Gastrocnemius medialis (tissue), 4 donors: Measurements from ENCODE around the gene PI4KA. TPM values are rescaled to one million over a fixed set of nuclear protein-coding genes. Genes with fewer than 3 reads are reported as not detected.
"Not testable (repeated sequence)": the region's sequence is repeated elsewhere in the genome, so short reads cannot be mapped to it uniquely, and the experiment has no call there.

Source experiments
- ATAC-seq, 2 donors: fragments of 150-250 bp; one replicate each; pipeline ENCODE4 v1.9.1; 2016
- DNase-seq, 2 donors: peaks; one replicate each; pipeline ENCODE4 v3.0.0-alpha.2; 2019
- H3K27ac ChIP-seq, 4 donors: fragments of 200-600 bp; sonication (generic); 1 replicate in 1 of 4; 2 replicates in 3 of 4; pipeline ENCODE4 v1.5.1; 2016 to 2018; ENCODE audit warnings: mild to moderate bottlenecking in 2 of 4, moderate library complexity in 1 of 4
- H3K27me3 ChIP-seq, 3 donors: fragments of 200-600 bp; sonication (generic) in 2 of 3; 1 replicate in 1 of 3; 2 replicates in 2 of 3; pipeline versions ENCODE4 v1.5.1 to v1.6.0; 2016 to 2019; ENCODE audit warnings: mild to moderate bottlenecking in 1 of 3, moderate library complexity in 1 of 3
- H3K36me3 ChIP-seq, 2 donors: fragments of 200-600 bp; sonication (generic) in 1 of 2; one replicate each; pipeline ENCODE4 v1.5.1; 2017 to 2018
- H3K4me1 ChIP-seq, 2 donors: fragments of 200-600 bp; sonication (generic) in 1 of 2; one replicate each; pipeline ENCODE4 v1.5.1; 2016 to 2017; ENCODE audit warnings: mild to moderate bottlenecking in 2 of 2
- H3K4me3 ChIP-seq, 4 donors: fragments of 200-600 bp; sonication (generic) in 3 of 4; 1 replicate in 1 of 4; 2 replicates in 3 of 4; pipeline ENCODE4 v1.5.1; 2016 to 2019; ENCODE audit warnings: mild to moderate bottlenecking in 2 of 4
- H3K9me3 ChIP-seq, 3 donors: fragments of 200-600 bp; sonication (generic) in 2 of 3; 1 replicate in 1 of 3; 2 replicates in 2 of 3; pipeline ENCODE4 v1.5.1; 2016 to 2019
- CTCF ChIP-seq, 5 experiments: fragments of 450-650 bp in 3 of 5; fragments of 200-600 bp in 2 of 5; sonication (generic) in 2 of 5; IDR thresholded peaks in 4 of 5; conservative IDR thresholded peaks in 1 of 5; 1 replicate in 4 of 5; 2 replicates in 1 of 5; pipeline ENCODE4 v1.5.1; 2016 to 2019; ENCODE audit warnings: antibody characterized with exemption in 5 of 5, mild to moderate bottlenecking in 3 of 5, moderate library complexity in 3 of 5
- POLR2A ChIP-seq, 2 donors: fragments of 450-650 bp; IDR thresholded peaks; one replicate each; pipeline ENCODE4 v1.6.1; 2017; ENCODE audit warnings: antibody characterized with exemption in 2 of 2, mild to moderate bottlenecking in 2 of 2, moderate library complexity in 2 of 2
- in situ Hi-C, 4 donors: fragments of 200-750 bp; cut with MboI; loops; one replicate each; pipeline versions ENCODE4 v1.15.0 to v1.8.0; 2017; ENCODE audit warnings: low sequenced_read_pairs in 4 of 4
- intact Hi-C: fragments of 100-400 bp; cut with DNase I; formaldehyde crosslinking; loops from one replicate; pipeline ENCODE4 v1.15.1; 2023; ENCODE audit warnings: low total_unique reads
- total RNA-seq, 4 donors: library from RNA; depleted of rRNA; stranded (reverse); fragments of >200 nt; gene quantifications; one replicate each; pipeline versions ENCODE4 v1.1.0 to v1.2.3, GENCODE V29; 2016

Gene PI4KA
- total RNA-seq, 4 donors from 2014 or later = 40.1 to 59.7 (median 45.4) TPM

- peaks cover 0 to 4% of the 10 kb centered on the region in 2 donors for H3K4me1 ChIP-seq
- no peaks in the 10 kb centered on the region for H3K27me3 ChIP-seq
- H3K4me3 ChIP-seq = no peak overlapping the region
- no peak for ATAC-seq
- no peak for DNase-seq
- intact Hi-C loops = no loop called here
- no peaks in the 10 kb centered on the region for H3K9me3 ChIP-seq
- no peaks in the 10 kb centered on the region for H3K36me3 ChIP-seq
- no peak overlapping the region for H3K27ac ChIP-seq
- TF ChIP-seq POLR2A (IDR thresholded peaks at IDR 0.05) = no peak
- no peak for TF ChIP-seq CTCF (IDR thresholded peaks at IDR 0.05 in 4 of 5, conservative IDR thresholded peaks at IDR 0.05 in 1 of 5)
- in situ Hi-C loops = no loop called here
Observed at GRCh38 chr22:20774882-20775281, 83.7 kb downstream of the PI4KA start.

GRCh38 chr22:20773793-20774212 lies 84.8 kb downstream of the PI4KA start, which contains the start of gene SERPIND1:
SERPIND1 (plus strand) TSS chr22:20774113; CDS start chr22:20779313, 5,200 bp downstream.
- Histone ChIP-seq H3K27me3 (no peaks in the 10 kb centered on the region), H3K27ac (no peak within 1 kb of the TSS), H3K4me1 (peaks cover 0 to 4% of the 10 kb centered on the region in 2 donors), H3K4me3 (no peak within 1 kb of the TSS), H3K36me3 (no peaks in the 10 kb centered on the region), H3K9me3 (no peaks in the 10 kb centered on the region)
- intact Hi-C loops = no loop called here
- in situ Hi-C loops = no loop called here
- TF ChIP-seq CTCF (IDR thresholded peaks at IDR 0.05 in 4 of 5, conservative IDR thresholded peaks at IDR 0.05 in 1 of 5) = no peak
- TF ChIP-seq POLR2A (IDR thresholded peaks at IDR 0.05) = no peak
- ATAC-seq = no peak
- no peak for DNase-seq

- H3K36me3 ChIP-seq = no peaks in the 10 kb centered on the region
- ATAC-seq = no peak
Observed at GRCh38 chr22:20771918-20772625, 86.5 kb downstream of the PI4KA start.

GRCh38 chr22:20769496-20769826 lies 89.2 kb downstream of the PI4KA start:
- intact Hi-C loops, H3K4me1 ChIP-seq, H3K27me3 ChIP-seq, ATAC-seq, DNase-seq, H3K4me3 ChIP-seq, H3K36me3 ChIP-seq, in situ Hi-C loops, H3K9me3 ChIP-seq, H3K27ac ChIP-seq: not testable (repeated sequence)

More at GRCh38 chr22:20771918-20772625, 86.5 kb downstream of the PI4KA start:
- TF ChIP-seq CTCF (IDR thresholded peaks at IDR 0.05 in 4 of 5, conservative IDR thresholded peaks at IDR 0.05 in 1 of 5) = no peak
- no peak for TF ChIP-seq POLR2A (IDR thresholded peaks at IDR 0.05)
- no peak for DNase-seq
- Histone ChIP-seq H3K27ac (no peak overlapping the region), H3K27me3 (no peaks in the 10 kb centered on the region), H3K9me3 (no peaks in the 10 kb centered on the region), H3K4me3 (no peak overlapping the region), H3K4me1 (no peaks in the 10 kb centered on the region)
- in situ Hi-C loops (no loop called here), intact Hi-C loops (no loop called here)

GRCh38 chr22:20766530-20766929 lies 92.1 kb downstream of the PI4KA start:
- in situ Hi-C loops (no loop called here), intact Hi-C loops (no loop called here)
- ATAC-seq (no peak), DNase-seq (no peak)
- H3K4me3 ChIP-seq = no peak overlapping the region
- no peaks in the 10 kb centered on the region for H3K9me3 ChIP-seq
- H3K27ac ChIP-seq = no peak overlapping the region
- H3K27me3 ChIP-seq = no peaks in the 10 kb centered on the region
- no peak for TF ChIP-seq POLR2A (IDR thresholded peaks at IDR 0.05)
- TF ChIP-seq CTCF (IDR thresholded peaks at IDR 0.05 in 4 of 5, conservative IDR thresholded peaks at IDR 0.05 in 1 of 5) = no peak
- peaks cover 7 to 32% of the 10 kb centered on the region in 2 donors for H3K36me3 ChIP-seq
- no peaks in the 10 kb centered on the region for H3K4me1 ChIP-seq
